Measurements from ENCODE around the gene TTBK1.

TTBK1 gene

GRCh38 chr6:43271103-43271815 lies 28.0 kb downstream of the TTBK1 start:
- Histone ChIP-seq H3K9me3 (no peaks in the 10 kb centered on the region), H3K4me1 (peaks cover 0 to 36% (median 36%) of the 10 kb centered on the region in 4 donors), H3K36me3 (no peaks in the 10 kb centered on the region), H3K27ac (no peak overlapping the region), H3K27me3 (peaks cover 3 to 32% of the 10 kb centered on the region in 2 donors), H3K4me3 (no peak overlapping the region)
- no peak for TF ChIP-seq CTCF (IDR thresholded peaks at IDR 0.05)
- intact Hi-C loops (cut with DNase I; ENCODE audit: low total_unique reads): no loop called here
- no peak for DNase-seq

- no peak for TF ChIP-seq CTCF (IDR thresholded peaks at IDR 0.05)
- Histone ChIP-seq H3K4me1 (peaks cover 0 to 36% (median 36%) of the 10 kb centered on the region in 4 donors), H3K36me3 (no peaks in the 10 kb centered on the region), H3K27me3 (peaks cover 3 to 35% of the 10 kb centered on the region in 2 donors), H3K27ac (no peak overlapping the region), H3K9me3 (no peaks in the 10 kb centered on the region), H3K4me3 (no peak overlapping the region)
- intact Hi-C loops (cut with DNase I; ENCODE audit: low total_unique reads): no loop called here
- DNase-seq: no peak
Measured at GRCh38 chr6:43271944-43272343, 28.7 kb downstream of the TTBK1 start.

- Histone ChIP-seq H3K27ac (no peak overlapping the region), H3K36me3 (no peaks in the 10 kb centered on the region), H3K4me3 (no peak overlapping the region), H3K4me1 (peaks cover 0 to 27% (median 24%) of the 10 kb centered on the region in 4 donors), H3K9me3 (no peaks in the 10 kb centered on the region), H3K27me3 (peaks cover 3 to 37% of the 10 kb centered on the region in 2 donors)
- DNase-seq: no peak
- intact Hi-C loops (cut with DNase I; ENCODE audit: low total_unique reads): no loop called here
- no peak for TF ChIP-seq CTCF (IDR thresholded peaks at IDR 0.05)
Measured at GRCh38 chr6:43273707-43274106, 30.4 kb downstream of the TTBK1 start.

- no peak for TF ChIP-seq CTCF (IDR thresholded peaks at IDR 0.05)
- peaks cover 3 to 37% of the 10 kb centered on the region in 2 donors for H3K27me3 ChIP-seq
- no peak overlapping the region for H3K27ac ChIP-seq
- peaks cover 0 to 21% (median 18%) of the 10 kb centered on the region in 4 donors for H3K4me1 ChIP-seq
- no peak overlapping the region for H3K4me3 ChIP-seq
- no peaks in the 10 kb centered on the region for H3K36me3 ChIP-seq
- DNase-seq: no peak
- intact Hi-C loops (cut with DNase I; ENCODE audit: low total_unique reads): no loop called here
- no peaks in the 10 kb centered on the region for H3K9me3 ChIP-seq
Measured at GRCh38 chr6:43274127-43274915, 31.0 kb downstream of the TTBK1 start.

GRCh38 chr6:43274916-43275597 lies 31.8 kb downstream of the TTBK1 start:
- Histone ChIP-seq H3K36me3 (no peaks in the 10 kb centered on the region), H3K4me3 (peak overlapping the region; percentile 29 to 48), H3K4me1 (peaks cover 0 to 14% (median 11%) of the 10 kb centered on the region in 4 donors), H3K27me3 (peaks cover 3 to 37% of the 10 kb centered on the region in 2 donors), H3K9me3 (no peaks in the 10 kb centered on the region), H3K27ac (no peak overlapping the region)
- no peak for DNase-seq
- TF ChIP-seq CTCF (IDR thresholded peaks at IDR 0.05): no peak
- intact Hi-C loops (cut with DNase I; ENCODE audit: low total_unique reads): no loop called here
